C4-2B (cell line): ENCODE data around the gene BTG3.

ENCODE experiments used
- H3K27ac ChIP-seq: fragments of 450-650 bp; 2 replicates; pipeline ENCODE4 v1.5.1; 2017
- CTCF ChIP-seq: fragments of 450-650 bp; conservative IDR thresholded peaks from 2 replicates; pipeline ENCODE4 v1.5.1; 2017; ENCODE audit warnings: mild to moderate bottlenecking
- ZFX ChIP-seq: fragments of 450-650 bp; IDR thresholded peaks from 2 replicates; pipeline ENCODE4 v1.6.1; 2017

The BTG3 gene

GRCh38 chr21:17612565-17613241 is at the start of gene BTG3:
TSS of gene BTG3 (minus strand) at chr21:17612901. CDS start at chr21:17609144, 3,757 bp downstream.
- no peak; the same call in none of the 2 replicates for TF ChIP-seq ZFX
- TF ChIP-seq CTCF: no peak
- H3K27ac ChIP-seq: peak within 1 kb of the TSS; percentile 70

GRCh38 chr21:17660862-17661261 is 48.2 kb upstream of the BTG3 start:
- TF ChIP-seq CTCF (no peak), ZFX (no peak)
- no peak overlapping the region for H3K27ac ChIP-seq

DNA sequence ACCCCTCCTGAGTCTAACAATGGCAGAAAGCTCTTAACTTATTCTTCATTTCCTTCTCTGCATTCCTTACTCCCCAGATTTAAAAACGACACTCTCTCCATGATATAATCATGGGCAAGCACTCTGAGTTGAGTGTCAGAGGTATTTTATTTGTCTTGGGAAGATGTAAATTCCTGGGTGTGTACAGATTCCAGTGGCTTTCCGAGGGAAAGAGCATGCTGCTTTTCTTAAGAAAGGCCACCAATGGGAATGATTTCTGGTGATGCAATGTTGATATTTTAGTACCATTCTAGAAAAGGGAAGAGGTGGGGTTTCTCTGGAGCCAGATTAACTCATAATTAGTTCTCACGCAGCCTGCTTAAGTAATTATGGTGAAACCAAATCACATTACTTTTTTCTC is 47.8 kb upstream of the BTG3 start:
- no peak overlapping the region for H3K27ac ChIP-seq
- TF ChIP-seq ZFX (no peak), CTCF (no peak)

DNA sequence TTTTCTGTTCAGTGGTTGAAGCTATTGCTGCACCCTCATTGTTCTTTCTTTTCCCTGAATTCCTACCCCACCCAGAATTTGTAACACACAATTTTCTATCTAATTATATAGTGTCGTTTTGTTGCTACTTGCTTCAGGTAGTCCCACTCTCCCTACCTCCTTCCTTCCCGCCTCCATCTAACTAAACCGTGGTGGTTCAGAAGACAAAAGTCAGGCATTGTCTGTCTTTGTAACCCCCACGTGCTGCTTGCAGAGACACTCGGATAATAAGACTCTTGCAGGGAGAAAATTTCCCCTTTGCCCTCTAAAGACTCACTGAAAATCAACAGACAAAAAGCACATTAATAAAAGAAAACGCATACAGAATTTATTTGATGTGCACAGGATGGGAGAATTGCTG is 46.2 kb upstream of the BTG3 start:
- H3K27ac ChIP-seq: no peak overlapping the region
- TF ChIP-seq ZFX (no peak), CTCF (no peak)

GRCh38 chr21:17651526-17651925 is 38.8 kb upstream of the BTG3 start:
- no peak overlapping the region for H3K27ac ChIP-seq

GRCh38 chr21:17650292-17650691 is 37.6 kb upstream of the BTG3 start:
- TF ChIP-seq CTCF (no peak), ZFX (no peak)

More at GRCh38 chr21:17651526-17651925, 38.8 kb upstream of the BTG3 start:
- TF ChIP-seq CTCF (no peak), ZFX (no peak)

DNA sequence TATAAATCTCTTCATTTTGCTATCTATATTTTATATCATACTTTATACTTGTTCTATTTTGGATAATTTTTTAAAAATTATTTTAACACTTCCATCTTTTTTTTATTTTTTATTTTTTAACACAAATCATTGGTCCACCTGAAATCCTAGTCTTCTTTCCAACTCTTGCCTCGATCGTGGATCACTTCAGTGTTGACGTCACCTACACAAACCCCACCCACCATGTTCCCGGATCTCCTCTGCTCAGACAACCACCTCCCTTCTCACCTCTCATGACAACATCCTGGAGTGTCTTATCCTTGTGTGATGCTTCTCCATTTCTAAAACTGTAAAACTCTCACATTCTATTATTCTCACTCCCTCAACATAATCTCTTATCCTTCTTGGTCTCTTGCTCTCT is 34.1 kb upstream of the BTG3 start:
- TF ChIP-seq CTCF (no peak), ZFX (no peak)
- no peak overlapping the region for H3K27ac ChIP-seq

More at GRCh38 chr21:17650292-17650691, 37.6 kb upstream of the BTG3 start:
- no peak overlapping the region for H3K27ac ChIP-seq
